ENCODE measurements around the gene AFAP1L1.

The AFAP1L1 gene

GRCh38 chr5:149362541-149362940, 90.9 kb downstream of the AFAP1L1 start:
- no peak for TF ChIP-seq CTCF (conservative IDR thresholded peaks at IDR 0.05; ENCODE audit: low read depth, low read length)
- H3K4me3 ChIP-seq (ENCODE audit: low read length), result no peak overlapping the region
- no peak for DNase-seq (ENCODE audit: low read depth)

GRCh38 chr5:149363358-149363757, 91.7 kb downstream of the AFAP1L1 start:
- no peak for TF ChIP-seq CTCF (conservative IDR thresholded peaks at IDR 0.05; ENCODE audit: low read depth, low read length)
- DNase-seq (ENCODE audit: low read depth), result no peak
- H3K4me3 ChIP-seq (ENCODE audit: low read length), result no peak overlapping the region

- DNase-seq (ENCODE audit: low read depth), result no peak
- no peak overlapping the region for H3K4me3 ChIP-seq (ENCODE audit: low read length)
- no peak for TF ChIP-seq CTCF (conservative IDR thresholded peaks at IDR 0.05; ENCODE audit: low read depth, low read length)
Measured at GRCh38 chr5:149363936-149364335, 92.3 kb downstream of the AFAP1L1 start.

GRCh38 chr5:149364719-149365118, 93.1 kb downstream of the AFAP1L1 start:
- TF ChIP-seq CTCF (conservative IDR thresholded peaks at IDR 0.05; ENCODE audit: low read depth, low read length), result no peak
- DNase-seq (ENCODE audit: low read depth), result no peak
- H3K4me3 ChIP-seq (ENCODE audit: low read length), result no peak overlapping the region

- no peak overlapping the region for H3K4me3 ChIP-seq (ENCODE audit: low read length)
- no peak for TF ChIP-seq CTCF (conservative IDR thresholded peaks at IDR 0.05; ENCODE audit: low read depth, low read length)
- DNase-seq (ENCODE audit: low read depth), result no peak
Measured at GRCh38 chr5:149365418-149365817, 93.8 kb downstream of the AFAP1L1 start.

- no peak for DNase-seq (ENCODE audit: low read depth)
- no peak overlapping the region for H3K4me3 ChIP-seq (ENCODE audit: low read length)
- TF ChIP-seq CTCF (conservative IDR thresholded peaks at IDR 0.05; ENCODE audit: low read depth, low read length), result no peak
Measured at GRCh38 chr5:149366169-149366729, 94.6 kb downstream of the AFAP1L1 start.

- TF ChIP-seq CTCF (conservative IDR thresholded peaks at IDR 0.05; ENCODE audit: low read depth, low read length), result peak; percentile 93
Measured at GRCh38 chr5:149367249-149367971, 95.8 kb downstream of the AFAP1L1 start.

More at GRCh38 chr5:149367249-149367971, 95.8 kb downstream of the AFAP1L1 start:
- DNase-seq (ENCODE audit: low read depth), result no peak
- H3K4me3 ChIP-seq (ENCODE audit: low read length), result no peak overlapping the region

Measured in retinal pigment epithelial cell (primary cell).